ENCODE data around the gene CACNA1C.

Gene CACNA1C

GRCh38 chr12:2403221-2403976 is 350.6 kb downstream of the CACNA1C start:
- DNase-seq (ENCODE audit: low read depth in 2 of 2, low spot score in 1 of 2): no peak

GRCh38 chr12:2405039-2405438 is 352.3 kb downstream of the CACNA1C start:
- DNase-seq (ENCODE audit: low read depth in 2 of 2, low spot score in 1 of 2): no peak

GRCh38 chr12:2406903-2407302 is 354.1 kb downstream of the CACNA1C start:
- no peak for DNase-seq (ENCODE audit: low read depth in 2 of 2, low spot score in 1 of 2)

GRCh38 chr12:2408262-2408661 is 355.5 kb downstream of the CACNA1C start:
- DNase-seq (ENCODE audit: low read depth in 2 of 2, low spot score in 1 of 2): no peak

- DNase-seq (ENCODE audit: low read depth in 2 of 2, low spot score in 1 of 2): no peak
These were observed 357.0 kb downstream of the CACNA1C start for GRCh38 chr12:2409656-2410265.

GRCh38 chr12:2410496-2410895 is 357.7 kb downstream of the CACNA1C start:
- no peak for DNase-seq (ENCODE audit: low read depth in 2 of 2, low spot score in 1 of 2)

GRCh38 chr12:2411011-2411410 is 358.2 kb downstream of the CACNA1C start:
- no peak for DNase-seq (ENCODE audit: low read depth in 2 of 2, low spot score in 1 of 2)

GRCh38 chr12:2411616-2412304 is 359.0 kb downstream of the CACNA1C start:
- DNase-seq (ENCODE audit: low read depth in 2 of 2, low spot score in 1 of 2): no peak

GRCh38 chr12:2412305-2412643 is 359.5 kb downstream of the CACNA1C start:
- DNase-seq (ENCODE audit: low read depth in 2 of 2, low spot score in 1 of 2): no peak

GRCh38 chr12:2413301-2413700 is 360.5 kb downstream of the CACNA1C start:
- DNase-seq (ENCODE audit: low read depth in 2 of 2, low spot score in 1 of 2): no peak

GRCh38 chr12:2413999-2414792 is 361.4 kb downstream of the CACNA1C start:
- no peak for DNase-seq (ENCODE audit: low read depth in 2 of 2, low spot score in 1 of 2)

GRCh38 chr12:2414810-2415567 is 362.2 kb downstream of the CACNA1C start:
- no peak for DNase-seq (ENCODE audit: low read depth in 2 of 2, low spot score in 1 of 2)

- no peak for DNase-seq (ENCODE audit: low read depth in 2 of 2, low spot score in 1 of 2)
These were observed 362.8 kb downstream of the CACNA1C start for GRCh38 chr12:2415568-2415944.

- no peak for DNase-seq (ENCODE audit: low read depth in 2 of 2, low spot score in 1 of 2)
These were observed 363.4 kb downstream of the CACNA1C start for GRCh38 chr12:2416158-2416557.

- no peak for DNase-seq (ENCODE audit: low read depth in 2 of 2, low spot score in 1 of 2)
These were observed 364.8 kb downstream of the CACNA1C start for GRCh38 chr12:2417481-2418160.

GRCh38 chr12:2418579-2418978 is 365.8 kb downstream of the CACNA1C start:
- DNase-seq (ENCODE audit: low read depth in 2 of 2, low spot score in 1 of 2): no peak

GRCh38 chr12:2422591-2422990 is 369.8 kb downstream of the CACNA1C start:
- DNase-seq (ENCODE audit: low read depth in 2 of 2, low spot score in 1 of 2): no peak

GRCh38 chr12:2429032-2429431 is 376.2 kb downstream of the CACNA1C start:
- DNase-seq (ENCODE audit: low read depth in 2 of 2, low spot score in 1 of 2): no peak

- no peak for DNase-seq (ENCODE audit: low read depth in 2 of 2, low spot score in 1 of 2)
These were observed 379.0 kb downstream of the CACNA1C start for GRCh38 chr12:2431810-2432209.

- no peak for DNase-seq (ENCODE audit: low read depth in 2 of 2, low spot score in 1 of 2)
These were observed 380.1 kb downstream of the CACNA1C start for GRCh38 chr12:2432856-2433255.

Measured in stimulated activated CD8-positive, alpha-beta memory T cell treated with anti-CD3 and anti-CD28 coated beads, Interleukin-4, amount 100 ng/mL, for 1 hour (primary cell).